Activated T-helper 9 cell treated with anti-CD3 and anti-CD28 coated beads, Interleukin-2, amount 50 U/mL, for 16 hours (primary cell): ENCODE results near the gene AADAT.
"Not testable (repeated sequence)": the region's sequence is repeated elsewhere in the genome, so short reads cannot be mapped to it uniquely, and the experiment has no call there.

Experiments used
- DNase-seq: peaks from one replicate; pipeline ENCODE4 v3.0.0-alpha.2; 2020; ENCODE audit warnings: low read depth

AADAT gene

GRCh38 chr4:170089274-170089667 is 485 bp downstream of the AADAT start:
- DNase-seq = no peak

GRCh38 chr4:170088716-170089115 is 1.0 kb downstream of the AADAT start:
- DNase-seq = no peak

GRCh38 chr4:170087163-170087700 is 2.5 kb downstream of the AADAT start:
- no peak for DNase-seq

- DNase-seq = no peak
Observed at GRCh38 chr4:170083541-170083940, 6.2 kb downstream of the AADAT start.

- DNase-seq = no peak
Observed at GRCh38 chr4:170080496-170080895, 9.3 kb downstream of the AADAT start.

- no peak for DNase-seq
Observed at GRCh38 chr4:170079981-170080380, 9.8 kb downstream of the AADAT start.

- no peak for DNase-seq
Observed at GRCh38 chr4:170071196-170071595, 18.6 kb downstream of the AADAT start.

GRCh38 chr4:170068438-170069128 is 21.2 kb downstream of the AADAT start:
- no peak for DNase-seq

- no peak for DNase-seq
Observed at GRCh38 chr4:170059421-170059820, 30.3 kb downstream of the AADAT start.

- no peak for DNase-seq
Observed at GRCh38 chr4:170058826-170059225, 30.9 kb downstream of the AADAT start.

- DNase-seq = no peak
Observed at GRCh38 chr4:170057866-170058265, 31.9 kb downstream of the AADAT start.

- no peak for DNase-seq
Observed at GRCh38 chr4:170052919-170053318, 36.8 kb downstream of the AADAT start.

- DNase-seq = no peak
Observed at GRCh38 chr4:170051402-170051801, 38.4 kb downstream of the AADAT start.

- DNase-seq = no peak
Observed at GRCh38 chr4:170049766-170050165, 40.0 kb downstream of the AADAT start.

GRCh38 chr4:170047771-170048354 is 41.9 kb downstream of the AADAT start:
- peak; percentile 20 for DNase-seq

- not testable (repeated sequence) for DNase-seq
Observed at GRCh38 chr4:170046156-170046555, 43.6 kb downstream of the AADAT start.

GRCh38 chr4:170040031-170040680 is 49.6 kb downstream of the AADAT start:
- no peak for DNase-seq

GRCh38 chr4:170038769-170039168 is 51.0 kb downstream of the AADAT start:
- no peak for DNase-seq

GRCh38 chr4:170038232-170038631 is 51.5 kb downstream of the AADAT start:
- no peak for DNase-seq

- no peak for DNase-seq
Observed at GRCh38 chr4:170037481-170037880, 52.3 kb downstream of the AADAT start.

GRCh38 chr4:170035845-170036244 is 53.9 kb downstream of the AADAT start:
- DNase-seq = no peak

- no peak for DNase-seq
Observed at GRCh38 chr4:170035231-170035630, 54.5 kb downstream of the AADAT start.

- no peak for DNase-seq
Observed at GRCh38 chr4:170033999-170034398, 55.8 kb downstream of the AADAT start.
